K562 (cell line): Measurements from ENCODE around the gene PFKL. TPM values are rescaled to one million over a fixed set of nuclear protein-coding genes. Genes with fewer than 3 reads are reported as not detected.

Experiments
- CHD7 ChIP-seq: fragments of 200-600 bp; sonication (generic); IDR thresholded peaks from one replicate; pipeline ENCODE4 v1.6.1; 2012; ENCODE audit warnings: mild to moderate bottlenecking, low read depth, low read length, inconsistent platforms
- COPS2 ChIP-seq: fragments of 450-650 bp; conservative IDR thresholded peaks from 2 replicates; pipeline ENCODE4 v1.6.1; 2016; ENCODE audit warnings: mild to moderate bottlenecking, moderate library complexity
- CREB1 ChIP-seq, 2 experiments: sonication (generic) in 1 of 2; formaldehyde crosslinking in 1 of 2; IDR thresholded peaks; 2 replicates each; pipeline versions ENCODE4 v1.6.1 to v1.8.0; 2012 to 2022; ENCODE audit warnings: inconsistent platforms in 1 of 2, mild to moderate bottlenecking in 1 of 2, missing genetic modification reagents in 1 of 2, moderate library complexity in 1 of 2
- DACH1 ChIP-seq: fragments of 450-650 bp; IDR thresholded peaks from 2 replicates; pipeline ENCODE4 v1.6.1; 2018; ENCODE audit not compliant: partially characterized antibody
- MCM5 ChIP-seq: fragments of 450-650 bp; IDR thresholded peaks from 2 replicates; pipeline ENCODE4 v1.6.1; 2016; ENCODE audit warnings: low read depth
- SMARCA5 ChIP-seq: fragments of 450-650 bp; IDR thresholded peaks from 2 replicates; pipeline ENCODE4 v1.6.1; 2016
- TCFL5 ChIP-seq: fragments of 250-450 bp; sonication (Bioruptor Pico); conservative IDR thresholded peaks from 2 replicates; pipeline ENCODE4 v1.6.1; 2021; ENCODE audit warnings: mild to moderate bottlenecking, moderate library complexity, matching md5 sums
- ZNF23 ChIP-seq: fragments of 250-450 bp; sonication (Bioruptor Pico); IDR thresholded peaks from 2 replicates; pipeline ENCODE4 v1.4.0; 2020; ENCODE audit warnings: mild to moderate bottlenecking
- ZNF277 ChIP-seq: fragments of 250-450 bp; sonication (Bioruptor Pico); IDR thresholded peaks from 2 replicates; pipeline ENCODE4 v1.8.0; 2022; ENCODE audit warnings: inconsistent platforms, mild to moderate bottlenecking, moderate library complexity, borderline replicate concordance
- ZNF644 ChIP-seq: fragments of 200-800 bp; sonication (Bioruptor generic); IDR thresholded peaks from 2 replicates; pipeline ENCODE4 v1.6.1; 2016; ENCODE audit warnings: low read depth, missing genetic modification characterization, missing compliant biosample characterization
- ZNF77 ChIP-seq: fragments of 250-450 bp; sonication (Bioruptor Pico); IDR thresholded peaks from 2 replicates; pipeline ENCODE4 v1.5.0; 2020
- polyA plus RNA-seq, 8 experiments: library from polyadenylated mRNA; depleted of rRNA in 4 of 8; stranded (reverse) in 5 of 8; unstranded in 3 of 8; fragments of >200 nt; fragmentation: Nextera tagmentation in 2 of 8; fragmentation: Illumina TruSeq in 1 of 8; extraction: Ambion mirVana in 2 of 8; extraction: Trizol in 1 of 8; gene quantifications; 2 replicates each; pipeline versions ENCODE4 v1.2.1 to v1.2.3, GENCODE V29; 2011 to 2014; ENCODE audit warnings: inconsistent platforms in 1 of 8, missing spikeins in 1 of 8
- total RNA-seq, 7 experiments: library from RNA; depleted of rRNA in 6 of 7; stranded (reverse); fragments of >200 nt in 6 of 7; fragmentation: Illumina TruSeq in 2 of 7; extraction: Trizol in 2 of 7; gene quantifications; 2 replicates each; pipeline versions ENCODE4 v1.2.1 to v1.2.3, GENCODE V29; 2011 to 2021; ENCODE audit warnings: low replicate concordance in 1 of 7

Gene PFKL
- total and polyA plus RNA-seq, 9 of the 15 experiments (the other 6 are each of a cell fraction or from before 2014, with no cell fraction given), result 1.1 to 124 (median 45.6) TPM

GRCh38 chr21:44337941-44338895, 38.4 kb downstream of the PFKL start (continued):
- TF ChIP-seq DACH1, result no peak
- no peak for TF ChIP-seq ZNF23 (CRISPR knock-in tag)
- TF ChIP-seq ZNF277 (CRISPR knock-in tag), result no peak
- no peak for TF ChIP-seq CREB1 (IDR thresholded peaks at IDR 0.05)
- TF ChIP-seq CREB1 (CRISPR knock-in tag; IDR thresholded peaks at IDR 0.05), result no peak
- TF ChIP-seq MCM5, result no peak
- no peak for TF ChIP-seq TCFL5 (CRISPR knock-in tag)
- no peak for TF ChIP-seq ZNF77 (CRISPR knock-in tag)
- TF ChIP-seq CHD7, result no peak
- no peak for TF ChIP-seq ZNF644 (tag)
- no peak for TF ChIP-seq SMARCA5
- TF ChIP-seq COPS2, result no peak
